HepG2 (cell line): ENCODE measurements around the gene ST6GALNAC2. TPM values are rescaled to one million over a fixed set of nuclear protein-coding genes. Genes with fewer than 3 reads are reported as not detected.

Source experiments
- ATAC-seq: fragments of 200-7000 bp; cut with Tn5 transposase; 3 replicates; pipeline ENCODE4 v1.9.1; 2020; ENCODE audit warnings: mild to moderate bottlenecking, moderate library complexity
- BruUV-seq: library from RNA; stranded (reverse); fragments of 400-500 nt; replicated peaks from 2 replicates; lab custom pipeline; 2021; lab: Mats Ljungman, UMichigan
- CTCF ChIA-PET: fragments of 300-600 bp; formaldehyde crosslinking; extraction: SDS; loops from one replicate; lab custom pipeline; 2021; ENCODE audit warnings: low total read pairs, inconsistent platforms, low intra/inter-chr PET ratio; lab: Yijun Ruan, JAX
- POLR2A ChIA-PET: fragments of 350-600 bp; sonication (Branson Sonifier 250); formaldehyde crosslinking; loops from one replicate; lab custom pipeline; 2020; ENCODE audit warnings: antibody characterized with exemption, inconsistent platforms; lab: Yijun Ruan, JAX
- DNase-seq: peaks from one replicate; pipeline ENCODE4 v3.0.0-alpha.2; 2015; ENCODE audit warnings: low spot score
- FAIRE-seq: peaks from 3 replicates; lab custom pipeline; 2011; peaks lifted over from hg19 to GRCh38; lab: Jason Lieb, UNC
- H2AFZ ChIP-seq: one replicate; pipeline ENCODE4 v1.6.1; 2011; ENCODE audit warnings: low read length, inconsistent platforms
- H3K27ac ChIP-seq: fragments of 300-600 bp; 3 replicates; pipeline ENCODE4 v1.8.0; 2011; ENCODE audit warnings: mixed run types, mild to moderate bottlenecking, mixed read lengths, low read length, inconsistent platforms; ENCODE audit not compliant: insufficient read depth; ENCODE audit errors: extremely low read length
- H3K27me3 ChIP-seq, 2 experiments: fragments of 200-600 bp in 1 of 2; 2 replicates in 1 of 2; 3 replicates in 1 of 2; pipeline versions ENCODE4 v1.6.0 to v1.8.0; 2011; ENCODE audit warnings: low read length in 2 of 2, mild to moderate bottlenecking in 2 of 2, moderate library complexity in 2 of 2, inconsistent platforms in 1 of 2; ENCODE audit not compliant: insufficient read depth in 2 of 2, control insufficient read depth in 1 of 2
- H3K36me3 ChIP-seq, 2 experiments: fragments of 200-600 bp in 1 of 2; replicated peaks in 1 of 2; 2 replicates in 1 of 2; 3 replicates in 1 of 2; pipeline versions ENCODE4 v1.5.1 to v1.8.0; 2011; ENCODE audit warnings: low read length in 2 of 2, inconsistent platforms in 1 of 2; ENCODE audit not compliant: insufficient read depth in 2 of 2, control insufficient read depth in 1 of 2
- H3K4me1 ChIP-seq: 2 replicates; pipeline ENCODE4 v1.5.1; 2012; ENCODE audit warnings: low read length, inconsistent platforms; ENCODE audit not compliant: insufficient read depth
- H3K4me2 ChIP-seq: 2 replicates; pipeline ENCODE4 v1.6.0; 2011; ENCODE audit warnings: low read depth, low read length, inconsistent platforms
- H3K4me3 ChIP-seq, 3 experiments: fragments of 200-600 bp in 1 of 3; sonication (generic), shearing (Covaris generic) in 1 of 3; replicated peaks in 1 of 3; 2 replicates each; pipeline ENCODE4 v1.5.1; 2011 to 2016; ENCODE audit warnings: low read length in 3 of 3, inconsistent platforms in 2 of 3, low read depth in 2 of 3, mild to moderate bottlenecking in 2 of 3, control low read depth in 1 of 3, mixed read lengths in 1 of 3; ENCODE audit not compliant: insufficient read depth in 1 of 3
- H3K79me2 ChIP-seq: one replicate; pipeline ENCODE4 v1.6.1; 2011; ENCODE audit warnings: low read length, inconsistent platforms; ENCODE audit not compliant: insufficient read depth
- H3K9ac ChIP-seq: 2 replicates; pipeline ENCODE4 v1.6.0; 2011; ENCODE audit warnings: mild to moderate bottlenecking, low read depth, low read length, inconsistent platforms; ENCODE audit not compliant: insufficient read depth
- H3K9me3 ChIP-seq: 2 replicates; pipeline ENCODE4 v1.5.1; 2012; ENCODE audit warnings: mild to moderate bottlenecking, low read length
- H4K20me1 ChIP-seq: 2 replicates; pipeline ENCODE4 v1.6.0; 2011; ENCODE audit warnings: inconsistent platforms, mild to moderate bottlenecking, low read length, moderate library complexity; ENCODE audit not compliant: insufficient read depth
- AKAP8 ChIP-seq: sonication (generic); formaldehyde crosslinking; IDR thresholded peaks from 2 replicates; pipeline ENCODE4 v1.5.1; 2020; ENCODE audit warnings: mild to moderate bottlenecking, missing genetic modification reagents
- CBX5 ChIP-seq: sonication (generic); formaldehyde crosslinking; IDR thresholded peaks from 2 replicates; pipeline ENCODE4 v1.4.0; 2020; ENCODE audit warnings: missing genetic modification reagents, borderline replicate concordance
- NCOA5 ChIP-seq: sonication (generic); formaldehyde crosslinking; IDR thresholded peaks from 2 replicates; pipeline ENCODE4 v1.4.0; 2020; ENCODE audit warnings: missing genetic modification reagents
- NFKB2 ChIP-seq: sonication (generic); formaldehyde crosslinking; IDR thresholded peaks from 2 replicates; pipeline ENCODE4 v1.4.0; 2020; ENCODE audit warnings: missing genetic modification reagents, borderline replicate concordance
- RARG ChIP-seq: sonication (generic); formaldehyde crosslinking; IDR thresholded peaks from 2 replicates; pipeline ENCODE4 v1.4.0; 2020; ENCODE audit warnings: low read depth, mild to moderate bottlenecking, missing genetic modification reagents
- SPEN ChIP-seq: sonication (generic); formaldehyde crosslinking; IDR thresholded peaks from 2 replicates; pipeline ENCODE4 v1.5.1; 2020; ENCODE audit warnings: low read depth, mild to moderate bottlenecking, missing genetic modification reagents
- TFE3 ChIP-seq: IDR thresholded peaks from 2 replicates; pipeline ENCODE4 v1.6.1; 2016
- ZNF574 ChIP-seq: sonication (generic); formaldehyde crosslinking; IDR thresholded peaks from 2 replicates; pipeline ENCODE4 v1.4.0; 2020; ENCODE audit warnings: missing genetic modification reagents
- ZNF740 ChIP-seq: sonication (generic); formaldehyde crosslinking; IDR thresholded peaks from 2 replicates; pipeline ENCODE4 v1.4.0; 2020; ENCODE audit warnings: missing genetic modification reagents
- WGBS: methylation state at CpG from one replicate; pipeline ENCODE4 v1.1.6; 2017; ENCODE audit warnings: low lambda C conversion rate; 5-methylcytosine and 5-hydroxymethylcytosine counted together
- in situ Hi-C: cut with HindIII; loops from 2 replicates; pipeline ENCODE4 v1.10.0; 2017; ENCODE audit warnings: low pct_unique_long_range_greater_than_20kb; ENCODE audit not compliant: extremely low pct_ligation_motif_present
- intact Hi-C: fragments of 100-400 bp; cut with micrococcal nuclease; formaldehyde crosslinking; loops from one replicate; pipeline ENCODE4 v1.10.0; 2022; ENCODE audit not compliant: unreplicated experiment
- polyA plus RNA-seq, 8 experiments: library from polyadenylated mRNA; depleted of rRNA in 3 of 8; stranded (reverse) in 7 of 8; unstranded in 1 of 8; fragments of >200 nt; fragmentation: Illumina TruSeq in 4 of 8; extraction: Trizol in 4 of 8; gene quantifications; 2 replicates each; pipeline versions ENCODE4 v1.2.1 to v1.2.3, GENCODE V29; 2011 to 2016; ENCODE audit warnings: low read depth in 4 of 8, missing spikeins in 1 of 8, mixed read lengths in 1 of 8; ENCODE audit not compliant: insufficient read depth in 1 of 8
- total RNA-seq, 5 experiments: library from RNA; depleted of rRNA; stranded (reverse); fragments of >200 nt; fragmentation: Illumina TruSeq; extraction: Trizol; gene quantifications; 2 replicates each; pipeline ENCODE4 v1.2.3, GENCODE V29; 2016; ENCODE audit warnings: low read depth in 1 of 5

The ST6GALNAC2 gene
- total and polyA plus RNA-seq, 2 of the 13 experiments (the other 11 are each of a cell fraction or from before 2014, with no cell fraction given) = 0.12 to 0.49 TPM

- H3K4me3 ChIP-seq = no peak overlapping the region
- CTCF ChIA-PET = no interaction called here
- in situ Hi-C loops = no loop called here
These were observed 57.0 kb downstream of the ST6GALNAC2 start for GRCh38 chr17:76528528-76529223.

More at GRCh38 chr17:76528528-76529223, 57.0 kb downstream of the ST6GALNAC2 start:
- POLR2A ChIA-PET = interaction anchor here (2.1 to 4.0 kb wide), 3 partner anchors 23 to 30 kb away, joined by 12 to 19 read pairs (median 14); no protein-coding TSS in a partner anchor
- 82% methylated on average over 31 of the region's 31 CpGs for WGBS
- no peak for FAIRE-seq
- H3K27me3 ChIP-seq = no peaks in the 10 kb centered on the region
- H3K27ac ChIP-seq = peak overlapping the region; percentile 60
- 0 out of 2 replicates have a peak overlapping the region, but pooled peaks have one; percentile 8 for H3K9ac ChIP-seq
- H3K36me3 ChIP-seq = no peaks in the 10 kb centered on the region
- intact Hi-C loops = no loop called here
- H4K20me1 ChIP-seq = no peaks in the 10 kb centered on the region
- BruUV-seq = TSS peak; percentile 30
- H3K79me2 ChIP-seq = no peaks in the 10 kb centered on the region
- DNase-seq = no peak
- H2AFZ ChIP-seq = no peak overlapping the region
- peaks cover 91% of the 10 kb centered on the region for H3K4me1 ChIP-seq
- H3K4me2 ChIP-seq = peak overlapping the region; percentile 48; the same call in 1 of the 2 replicates
- TF ChIP-seq ZNF740 (CRISPR knock-in tag) (peak; percentile 74; the same call in 1 of the 2 replicates), TFE3 (CRISPR knock-in tag) (no peak), NCOA5 (CRISPR knock-in tag) (no peak), NFKB2 (CRISPR knock-in tag) (0 out of 2 replicates have a peak, but pooled peaks have one; percentile 28), ZNF574 (0 out of 2 replicates have a peak, but pooled peaks have one; percentile 13), AKAP8 (CRISPR knock-in tag) (0 out of 2 replicates have a peak, but pooled peaks have one; percentile 36), CBX5 (no peak), RARG (CRISPR knock-in tag) (no peak), SPEN (CRISPR knock-in tag) (0 out of 2 replicates have a peak, but pooled peaks have one; percentile 21)
- TF ChIP-seq, all 625 proteins: peak for 5
- no peaks in the 10 kb centered on the region for H3K9me3 ChIP-seq
- no peak for ATAC-seq
